IMR-90 (cell line): ENCODE results near the gene PCCA. TPM values are rescaled to one million over a fixed set of nuclear protein-coding genes. Genes with fewer than 3 reads are reported as not detected.

Source experiments
- ATAC-seq: fragments of 200-7000 bp; cut with Tn5 transposase; 2 replicates; pipeline ENCODE4 v1.9.1; 2020; ENCODE audit warnings: low read depth, mild to moderate bottlenecking, moderate library complexity
- BruUV-seq: library from RNA; stranded (reverse); fragments of 400-500 nt; replicated peaks from 2 replicates; lab custom pipeline; 2021; lab: Mats Ljungman, UMichigan
- CTCF ChIA-PET: fragments of 300-600 bp; formaldehyde crosslinking; extraction: SDS; loops from one replicate; lab custom pipeline; 2021; ENCODE audit warnings: antibody characterized with exemption; lab: Yijun Ruan, JAX
- POLR2A ChIA-PET: fragments of 300-600 bp; sonication (Branson Sonifier 250); formaldehyde crosslinking; loops from one replicate; lab custom pipeline; 2022; ENCODE audit warnings: antibody characterized with exemption; ENCODE audit not compliant: unreplicated experiment; lab: Charles Lee
- DNase-seq: peaks from one replicate; pipeline ENCODE4 v3.0.0; 2013
- H2AFZ ChIP-seq: replicated peaks from 2 replicates; pipeline ENCODE3; 2013; ENCODE audit warnings: low read length, mild to moderate bottlenecking; ENCODE audit not compliant: poor library complexity
- H2AK5ac ChIP-seq: 2 replicates; pipeline ENCODE4 v1.6.1; 2013; ENCODE audit warnings: low read depth, low read length, inconsistent platforms
- H2AK9ac ChIP-seq: replicated peaks from 2 replicates; pipeline ENCODE3; 2013; ENCODE audit warnings: mild to moderate bottlenecking, low read depth, low read length, moderate library complexity; ENCODE audit not compliant: poor library complexity
- H2BK120ac ChIP-seq: 2 replicates; pipeline ENCODE4 v1.6.1; 2013; ENCODE audit warnings: low read depth, low read length, inconsistent platforms
- H2BK15ac ChIP-seq: 3 replicates; pipeline ENCODE4 v1.6.1; 2013; ENCODE audit warnings: low read depth, low read length, inconsistent platforms
- H2BK20ac ChIP-seq: 2 replicates; pipeline ENCODE4 v1.6.1; 2013; ENCODE audit warnings: low read depth, mild to moderate bottlenecking, inconsistent platforms, low read length, moderate library complexity
- H2BK5ac ChIP-seq: 2 replicates; pipeline ENCODE4 v1.6.1; 2013; ENCODE audit warnings: mild to moderate bottlenecking, low read depth, low read length, inconsistent platforms; ENCODE audit not compliant: poor library complexity, severe bottlenecking
- H3K14ac ChIP-seq: replicated peaks from 2 replicates; pipeline ENCODE4 v1.6.1; 2013; ENCODE audit warnings: low read depth, low read length, inconsistent platforms
- H3K18ac ChIP-seq: 2 replicates; pipeline ENCODE4 v1.6.1; 2013; ENCODE audit warnings: low read depth, low read length, control low read depth
- H3K23ac ChIP-seq: 2 replicates; pipeline ENCODE4 v1.6.1; 2013; ENCODE audit warnings: low read depth, low read length, inconsistent platforms
- H3K27ac ChIP-seq: 2 replicates; pipeline ENCODE4 v1.5.1; 2013; ENCODE audit warnings: mild to moderate bottlenecking, control low read depth, low read length; ENCODE audit not compliant: insufficient read depth
- H3K27me3 ChIP-seq: 2 replicates; pipeline ENCODE4 v1.6.1; 2013; ENCODE audit warnings: low read length; ENCODE audit not compliant: control insufficient read depth, insufficient read depth
- H3K36me3 ChIP-seq: 2 replicates; pipeline ENCODE4 v1.6.1; 2013; ENCODE audit warnings: low read length, mixed read lengths; ENCODE audit not compliant: control insufficient read depth, insufficient read depth
- H3K4ac ChIP-seq: 2 replicates; pipeline ENCODE4 v1.6.1; 2013; ENCODE audit warnings: low read depth, low read length, inconsistent platforms
- H3K4me1 ChIP-seq: 2 replicates; pipeline ENCODE4 v1.6.1; 2013; ENCODE audit warnings: low read length, mixed read lengths; ENCODE audit not compliant: control insufficient read depth, insufficient read depth
- H3K4me2 ChIP-seq: 2 replicates; pipeline ENCODE4 v1.6.1; 2013; ENCODE audit warnings: low read depth, mild to moderate bottlenecking, control low read depth, low read length, moderate library complexity
- H3K4me3 ChIP-seq: 2 replicates; pipeline ENCODE4 v1.5.1; 2013; ENCODE audit warnings: low read depth, mild to moderate bottlenecking, control low read depth, low read length, moderate library complexity; ENCODE audit not compliant: insufficient read depth
- H3K56ac ChIP-seq: 2 replicates; pipeline ENCODE4 v1.6.1; 2013; ENCODE audit warnings: low read length, inconsistent platforms; ENCODE audit not compliant: insufficient read depth; ENCODE audit errors: extremely low read depth
- H3K79me1 ChIP-seq, 2 experiments: 2 replicates each; pipeline ENCODE4 v1.6.1; 2013; ENCODE audit warnings: low read length in 2 of 2, inconsistent platforms in 1 of 2, low read depth in 1 of 2
- H3K9ac ChIP-seq: 2 replicates; pipeline ENCODE4 v1.6.1; 2013; ENCODE audit warnings: low read depth, low read length, control low read depth
- H3K9me1 ChIP-seq: 2 replicates; pipeline ENCODE4 v1.6.1; 2013; ENCODE audit warnings: low read length, inconsistent platforms; ENCODE audit not compliant: insufficient read depth
- H3K9me3 ChIP-seq: 2 replicates; pipeline ENCODE4 v1.6.1; 2013; ENCODE audit warnings: low read length; ENCODE audit not compliant: control insufficient read depth, insufficient read depth
- H4K20me1 ChIP-seq: 2 replicates; pipeline ENCODE4 v1.6.1; 2013; ENCODE audit warnings: low read length, inconsistent platforms; ENCODE audit not compliant: insufficient read depth
- H4K5ac ChIP-seq: 2 replicates; pipeline ENCODE4 v1.6.1; 2013; ENCODE audit warnings: mild to moderate bottlenecking, low read depth, low read length, control low read depth
- H4K8ac ChIP-seq, 2 experiments: 2 replicates each; pipeline ENCODE4 v1.6.1; 2013; ENCODE audit warnings: low read depth in 2 of 2, low read length in 2 of 2, control low read depth in 1 of 2, inconsistent platforms in 1 of 2
- H4K91ac ChIP-seq: 2 replicates; pipeline ENCODE4 v1.6.1; 2013; ENCODE audit warnings: low read depth, low read length, inconsistent platforms; ENCODE audit not compliant: insufficient read depth
- BHLHE40 ChIP-seq: fragments of 150-350 bp; IDR thresholded peaks from 2 replicates; pipeline ENCODE4 v1.6.1; 2016; ENCODE audit warnings: mild to moderate bottlenecking, low read depth, low read length
- CEBPB ChIP-seq: IDR thresholded peaks from 2 replicates; pipeline ENCODE4 v1.6.1; 2012; ENCODE audit warnings: low read depth, low read length, improper control_type of control experiment
- CHD1 ChIP-seq: IDR thresholded peaks from 2 replicates; pipeline ENCODE4 v1.6.1; 2012; ENCODE audit warnings: low read depth, low read length, improper control_type of control experiment
- FOS ChIP-seq: fragments of 150-350 bp; IDR thresholded peaks from 2 replicates; pipeline ENCODE4 v1.6.1; 2016; ENCODE audit warnings: low read depth, low read length
- MAFK ChIP-seq: IDR thresholded peaks from 2 replicates; pipeline ENCODE4 v1.6.1; 2012; ENCODE audit warnings: low read depth, low read length, improper control_type of control experiment
- MAZ ChIP-seq: IDR thresholded peaks from 2 replicates; pipeline ENCODE4 v1.6.1; 2012; ENCODE audit warnings: low read depth, mild to moderate bottlenecking, low read length, improper control_type of control experiment, moderate library complexity, borderline replicate concordance
- MXI1 ChIP-seq: IDR thresholded peaks from 2 replicates; pipeline ENCODE4 v1.6.1; 2012; ENCODE audit warnings: low read depth, mild to moderate bottlenecking, low read length, moderate library complexity, borderline replicate concordance
- NFE2L2 ChIP-seq: fragments of 150-350 bp; IDR thresholded peaks from 2 replicates; pipeline ENCODE4 v1.6.1; 2016; ENCODE audit warnings: low read depth, mild to moderate bottlenecking, low read length
- POLR2A ChIP-seq: IDR thresholded peaks from 2 replicates; pipeline ENCODE4 v1.6.1; 2012; ENCODE audit warnings: mild to moderate bottlenecking, low read depth, low read length
- RAD21 ChIP-seq: IDR thresholded peaks from 2 replicates; pipeline ENCODE4 v1.6.1; 2012; ENCODE audit warnings: low read length, improper control_type of control experiment
- RCOR1 ChIP-seq: IDR thresholded peaks from 2 replicates; pipeline ENCODE4 v1.6.1; 2012; ENCODE audit warnings: mild to moderate bottlenecking, low read length, improper control_type of control experiment; ENCODE audit not compliant: insufficient replicate concordance
- RFX5 ChIP-seq: IDR thresholded peaks from 2 replicates; pipeline ENCODE4 v1.8.0; 2012; ENCODE audit warnings: low read depth, mild to moderate bottlenecking, low read length, moderate library complexity
- SMC3 ChIP-seq: fragments of 150-350 bp; IDR thresholded peaks from 2 replicates; pipeline ENCODE4 v1.6.1; 2016; ENCODE audit warnings: low read depth, mild to moderate bottlenecking, antibody characterized with exemption, low read length, moderate library complexity
- WGBS, 2 experiments: methylation state at CpG; one replicate each; pipeline versions ENCODE4 v1.1.5 to v1.1.7; 2013; ENCODE audit warnings: missing lambda C conversion rate in 2 of 2; ENCODE audit not compliant: insufficient read length in 1 of 2; ENCODE audit errors: extremely low coverage in 2 of 2; 5-methylcytosine and 5-hydroxymethylcytosine counted together
- dilution Hi-C: fragments of 300-500 bp; cut with HindIII; formaldehyde crosslinking; loops from one replicate; pipeline ENCODE4 v1.14.3; 2018; ENCODE audit warnings: low sequenced_read_pairs; ENCODE audit not compliant: unreplicated experiment
- in situ Hi-C: fragments of 300-500 bp; cut with MboI; formaldehyde crosslinking; loops from 3 replicates; pipeline ENCODE4 v1.14.3; 2019; ENCODE audit warnings: low sequenced_read_pairs, inconsistent platforms, mixed read lengths
- intact Hi-C: fragments of 100-400 bp; cut with micrococcal nuclease; formaldehyde crosslinking; loops from 2 replicates; pipeline ENCODE4 v1.10.0; 2022
- polyA plus RNA-seq, 3 experiments: library from polyadenylated mRNA; depleted of rRNA; stranded (reverse); fragments of >200 nt; gene quantifications; 2 replicates each; pipeline ENCODE4 v1.2.3, GENCODE V29; 2012; ENCODE audit warnings: low replicate concordance in 1 of 3
- total RNA-seq: library from RNA; depleted of rRNA; stranded (reverse); fragments of >200 nt; gene quantifications from 2 replicates; pipeline ENCODE4 v1.2.3, GENCODE V29; 2012
- TF ChIP-seq, protein P1 (sequence below): conservative IDR thresholded peaks from 2 replicates; pipeline ENCODE4 v1.5.1; 2012; ENCODE audit warnings: mild to moderate bottlenecking, low read depth, low read length, improper control_type of control experiment
- TF ChIP-seq, protein P2 (sequence below): fragments of 150-350 bp; IDR thresholded peaks from 2 replicates; pipeline ENCODE4 v1.6.1; 2017; ENCODE audit warnings: mild to moderate bottlenecking, antibody characterized with exemption, low read length, low read depth
- TF ChIP-seq, protein P3 (sequence below): fragments of 150-350 bp; IDR thresholded peaks from 2 replicates; pipeline ENCODE4 v1.6.1; 2016; ENCODE audit warnings: low read depth, mild to moderate bottlenecking, low read length, moderate library complexity, borderline replicate concordance

Gene PCCA
- total and polyA plus RNA-seq, 2 of the 4 experiments (the other 2 are of a cell fraction), result 7.6 to 24.0 TPM

DNA sequence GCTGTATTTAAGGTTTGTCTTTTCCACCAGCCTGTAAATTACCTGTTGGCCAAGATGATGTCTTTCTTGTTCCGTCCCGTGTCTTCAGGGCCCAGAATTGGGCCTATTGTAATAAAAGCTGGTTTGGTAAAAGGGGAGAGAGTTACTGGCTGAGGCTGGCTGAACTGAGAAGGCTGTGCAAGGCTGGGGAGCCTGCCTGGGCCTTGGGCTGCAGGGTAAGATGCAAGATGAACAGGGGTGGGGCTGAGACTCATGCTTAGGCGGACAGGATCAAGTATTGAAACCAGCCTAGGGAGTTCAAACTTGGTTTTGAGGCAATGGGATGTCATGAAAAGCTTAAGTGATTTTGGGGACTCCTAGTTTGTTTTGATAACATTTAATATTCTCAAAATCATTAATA, 142.3 kb downstream of the PCCA start:
- no peak overlapping the region for H4K8ac ChIP-seq
- H3K27me3 ChIP-seq, result no peaks in the 10 kb centered on the region
- ChIA-PET POLR2A (no interaction called here), CTCF (interaction anchor here (0.7 to 1.1 kb wide), 2 partner anchors 9 to 19 kb away, joined by 3 read pairs; no protein-coding TSS in a partner anchor)
- H4K91ac ChIP-seq, result no peak overlapping the region
- TF ChIP-seq NFE2L2 (no peak), RCOR1 (no peak), MXI1 (no peak), SMC3 (no peak), CEBPB (no peak), RAD21 (no peak), BHLHE40 (no peak), MAZ (no peak), CHD1 (no peak), FOS (no peak), RFX5 (no peak), POLR2A (no peak), MAFK (no peak)
- TF ChIP-seq, protein P1, sequence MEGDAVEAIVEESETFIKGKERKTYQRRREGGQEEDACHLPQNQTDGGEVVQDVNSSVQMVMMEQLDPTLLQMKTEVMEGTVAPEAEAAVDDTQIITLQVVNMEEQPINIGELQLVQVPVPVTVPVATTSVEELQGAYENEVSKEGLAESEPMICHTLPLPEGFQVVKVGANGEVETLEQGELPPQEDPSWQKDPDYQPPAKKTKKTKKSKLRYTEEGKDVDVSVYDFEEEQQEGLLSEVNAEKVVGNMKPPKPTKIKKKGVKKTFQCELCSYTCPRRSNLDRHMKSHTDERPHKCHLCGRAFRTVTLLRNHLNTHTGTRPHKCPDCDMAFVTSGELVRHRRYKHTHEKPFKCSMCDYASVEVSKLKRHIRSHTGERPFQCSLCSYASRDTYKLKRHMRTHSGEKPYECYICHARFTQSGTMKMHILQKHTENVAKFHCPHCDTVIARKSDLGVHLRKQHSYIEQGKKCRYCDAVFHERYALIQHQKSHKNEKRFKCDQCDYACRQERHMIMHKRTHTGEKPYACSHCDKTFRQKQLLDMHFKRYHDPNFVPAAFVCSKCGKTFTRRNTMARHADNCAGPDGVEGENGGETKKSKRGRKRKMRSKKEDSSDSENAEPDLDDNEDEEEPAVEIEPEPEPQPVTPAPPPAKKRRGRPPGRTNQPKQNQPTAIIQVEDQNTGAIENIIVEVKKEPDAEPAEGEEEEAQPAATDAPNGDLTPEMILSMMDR, result no peak
- TF ChIP-seq, protein P2, sequence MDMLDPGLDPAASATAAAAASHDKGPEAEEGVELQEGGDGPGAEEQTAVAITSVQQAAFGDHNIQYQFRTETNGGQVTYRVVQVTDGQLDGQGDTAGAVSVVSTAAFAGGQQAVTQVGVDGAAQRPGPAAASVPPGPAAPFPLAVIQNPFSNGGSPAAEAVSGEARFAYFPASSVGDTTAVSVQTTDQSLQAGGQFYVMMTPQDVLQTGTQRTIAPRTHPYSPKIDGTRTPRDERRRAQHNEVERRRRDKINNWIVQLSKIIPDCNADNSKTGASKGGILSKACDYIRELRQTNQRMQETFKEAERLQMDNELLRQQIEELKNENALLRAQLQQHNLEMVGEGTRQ, result no peak
- TF ChIP-seq, protein P3, sequence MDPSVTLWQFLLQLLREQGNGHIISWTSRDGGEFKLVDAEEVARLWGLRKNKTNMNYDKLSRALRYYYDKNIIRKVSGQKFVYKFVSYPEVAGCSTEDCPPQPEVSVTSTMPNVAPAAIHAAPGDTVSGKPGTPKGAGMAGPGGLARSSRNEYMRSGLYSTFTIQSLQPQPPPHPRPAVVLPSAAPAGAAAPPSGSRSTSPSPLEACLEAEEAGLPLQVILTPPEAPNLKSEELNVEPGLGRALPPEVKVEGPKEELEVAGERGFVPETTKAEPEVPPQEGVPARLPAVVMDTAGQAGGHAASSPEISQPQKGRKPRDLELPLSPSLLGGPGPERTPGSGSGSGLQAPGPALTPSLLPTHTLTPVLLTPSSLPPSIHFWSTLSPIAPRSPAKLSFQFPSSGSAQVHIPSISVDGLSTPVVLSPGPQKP, result no peak
- DNase-seq (no peak), ATAC-seq (no peak)
- in situ Hi-C loops, result loop anchor here (10.0 kb wide), 2 partner anchors 246 to 576 kb away; partner anchors contain the start of gene ZIC2
- no peak overlapping the region for H2BK15ac ChIP-seq
- H2AFZ ChIP-seq, result no peak overlapping the region
- no peak overlapping the region for H3K4me2 ChIP-seq
- no peak overlapping the region for H3K14ac ChIP-seq
- no peaks in the 10 kb centered on the region for H4K20me1 ChIP-seq
- no CpG with 5 or more reads among the region's 3 CpGs for WGBS, 2 experiments
- H3K4me1 ChIP-seq, result peaks cover 4% of the 10 kb centered on the region
- H3K27ac ChIP-seq, result no peak overlapping the region
- H3K56ac ChIP-seq, result no peak overlapping the region
- intact Hi-C loops, result loop anchor here (5.0 kb wide), 1 partner anchor 144 kb away; the partner anchor contains the start of gene PCCA
- no peak overlapping the region for H2AK9ac ChIP-seq
- BruUV-seq, result no TSS peak
- no peaks in the 10 kb centered on the region for H3K36me3 ChIP-seq
- no peak overlapping the region for H4K5ac ChIP-seq
- H3K23ac ChIP-seq, result no peak overlapping the region
- no peak overlapping the region for H3K4me3 ChIP-seq
- H3K9me1 ChIP-seq, result 0 out of 2 replicates have a peak, but pooled peaks cover 3% of the 10 kb centered on the region
- no peak overlapping the region for H3K18ac ChIP-seq
- H2BK120ac ChIP-seq, result no peak overlapping the region
- peaks cover 3 to 6% of the 10 kb centered on the region in 2 experiments; a peak in 2 of 4 replicates for H3K79me1 ChIP-seq
- H3K9me3 ChIP-seq, result no peaks in the 10 kb centered on the region
- H2BK5ac ChIP-seq, result no peak overlapping the region
- no peak overlapping the region for H2BK20ac ChIP-seq
- no peak overlapping the region for H3K4ac ChIP-seq
- H2AK5ac ChIP-seq, result no peak overlapping the region
- H3K9ac ChIP-seq, result no peak overlapping the region
- dilution Hi-C loops, result no loop called here
